Measurements from ENCODE around the gene PRSS22.
"Not testable (repeated sequence)": the region's sequence is repeated elsewhere in the genome, so short reads cannot be mapped to it uniquely, and the experiment has no call there.

PRSS22 gene

DNA sequence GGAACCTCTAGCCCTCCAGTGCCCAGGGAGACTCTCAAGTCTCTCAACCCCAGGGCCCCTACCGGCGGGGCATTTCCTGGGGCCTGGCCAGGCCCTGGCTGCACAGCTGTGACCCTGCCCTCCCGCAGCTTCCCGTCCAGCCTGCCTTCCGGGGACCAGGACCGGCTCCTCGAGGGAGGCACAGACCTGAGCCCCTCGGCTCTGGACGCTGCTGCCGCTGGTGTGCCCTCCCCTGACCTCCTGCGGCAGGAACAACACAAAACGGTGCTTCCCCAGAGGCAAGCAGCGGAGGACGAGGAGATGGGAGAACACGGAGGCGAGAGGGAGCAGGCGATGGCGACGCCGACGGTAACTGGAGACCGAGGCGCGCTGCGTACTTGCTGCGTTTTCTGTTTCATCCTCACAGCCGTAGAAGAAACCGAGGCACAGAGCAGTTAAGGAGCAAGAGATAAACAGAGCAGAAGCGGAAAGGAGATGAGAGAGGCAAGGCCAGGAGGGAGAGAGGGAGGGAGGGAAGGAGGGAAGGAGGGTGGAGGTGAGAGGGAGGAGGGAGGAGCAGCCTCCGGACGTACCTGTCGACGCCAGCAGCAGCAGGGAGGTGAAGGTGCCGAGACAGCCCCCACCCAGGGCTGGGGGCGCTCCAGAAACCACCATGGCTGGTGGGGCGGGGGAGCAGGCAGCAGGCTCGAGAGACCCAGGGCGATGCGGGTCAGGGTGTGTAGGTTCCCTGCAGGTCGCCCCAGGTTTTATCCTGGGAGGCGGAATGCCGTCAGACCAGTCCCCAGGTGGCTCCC, at the start of gene PRSS22:
Gene PRSS22 (minus strand): TSS at position 720 of the 794 bp plus-strand sequence. CDS start 66 bp downstream, at position 654.
- DNase-seq (ENCODE audit: low read depth in 2 of 2, low spot score in 1 of 2): no peak

- not testable (repeated sequence) for DNase-seq (ENCODE audit: low read depth in 2 of 2, low spot score in 1 of 2)
Observed at GRCh38 chr16:2907084-2907753, 49.2 kb upstream of the PRSS22 start.

GRCh38 chr16:2905988-2906387, 48.0 kb upstream of the PRSS22 start:
- DNase-seq (ENCODE audit: low read depth in 2 of 2, low spot score in 1 of 2): no peak

- DNase-seq (ENCODE audit: low read depth in 2 of 2, low spot score in 1 of 2): peak; percentile 61 to 74
Observed at GRCh38 chr16:2905241-2905987, 47.4 kb upstream of the PRSS22 start.

- no peak for DNase-seq (ENCODE audit: low read depth in 2 of 2, low spot score in 1 of 2)
Observed at GRCh38 chr16:2904922-2905240, 46.9 kb upstream of the PRSS22 start.

GRCh38 chr16:2904100-2904921, 46.3 kb upstream of the PRSS22 start:
- DNase-seq (ENCODE audit: low read depth in 2 of 2, low spot score in 1 of 2): peak; percentile 42 to 52

GRCh38 chr16:2902337-2903130, 44.6 kb upstream of the PRSS22 start:
- no peak for DNase-seq (ENCODE audit: low read depth in 2 of 2, low spot score in 1 of 2)

GRCh38 chr16:2900526-2901075, 42.6 kb upstream of the PRSS22 start:
- no peak for DNase-seq (ENCODE audit: low read depth in 2 of 2, low spot score in 1 of 2)

DNA sequence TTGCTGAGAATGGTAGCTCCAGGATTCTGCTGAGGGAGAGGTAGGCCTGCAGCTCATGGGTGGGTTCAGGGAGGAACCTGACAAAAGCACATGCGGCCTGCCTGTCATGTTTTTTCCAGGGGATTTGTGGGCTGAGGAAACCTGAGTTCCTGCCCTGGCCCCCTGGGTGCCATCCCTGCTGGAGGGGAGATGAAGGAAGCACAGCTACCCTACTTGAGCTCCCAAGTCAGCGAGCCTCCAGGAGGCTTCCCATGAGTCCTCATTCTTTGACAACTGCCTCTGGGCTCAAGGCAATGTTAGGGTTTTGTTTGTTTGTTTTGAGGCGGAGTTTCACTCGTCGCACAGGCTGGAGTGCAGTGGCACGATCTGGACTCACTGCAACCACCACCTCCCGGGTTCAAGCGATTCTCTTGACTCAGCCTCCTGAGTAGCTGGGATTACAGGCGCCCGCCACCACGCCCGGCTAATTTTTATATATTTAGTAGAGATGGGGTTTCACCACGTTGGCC, 41.6 kb upstream of the PRSS22 start:
- no peak for DNase-seq (ENCODE audit: low read depth in 2 of 2, low spot score in 1 of 2)

DNA sequence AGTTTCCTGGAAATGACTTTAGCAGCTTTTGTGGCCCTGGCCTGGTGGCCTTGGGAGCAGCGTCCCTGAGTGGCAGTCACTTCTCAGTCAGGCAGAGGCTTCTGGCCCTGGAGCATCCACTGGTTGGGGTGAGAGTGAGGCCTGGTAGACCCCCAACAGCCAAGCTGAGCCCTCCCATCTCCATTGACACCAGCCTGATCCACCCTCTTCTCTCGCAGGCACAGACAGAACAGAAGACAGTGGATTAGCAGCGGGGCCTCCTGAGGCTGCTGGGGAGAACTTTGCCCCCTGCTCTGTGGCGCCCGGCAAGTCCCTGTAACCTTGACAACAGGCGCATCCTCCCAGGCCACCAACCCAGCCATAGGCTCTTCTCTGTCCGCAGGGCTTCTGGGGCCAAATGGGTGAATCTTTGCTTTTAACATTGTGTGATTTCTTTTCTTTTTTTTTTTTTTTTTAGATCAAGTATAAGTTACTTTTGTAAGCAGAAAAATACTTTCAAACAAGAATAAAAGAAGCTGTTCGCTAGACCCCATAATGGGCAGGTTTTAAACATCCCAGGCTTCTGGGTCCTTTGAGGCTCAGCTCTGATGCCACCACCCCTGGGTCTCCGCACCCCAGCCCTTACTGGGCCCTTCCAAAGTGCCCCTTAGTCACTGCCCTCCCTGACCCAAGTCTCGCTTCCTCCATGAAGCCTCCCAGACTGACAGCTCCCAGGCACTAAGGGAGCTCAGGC, 41.0 kb upstream of the PRSS22 start:
- no peak for DNase-seq (ENCODE audit: low read depth in 2 of 2, low spot score in 1 of 2)

- DNase-seq (ENCODE audit: low read depth in 2 of 2, low spot score in 1 of 2): no peak
Observed at GRCh38 chr16:2897110-2897509, 39.1 kb upstream of the PRSS22 start.

GRCh38 chr16:2896480-2897010, 38.6 kb upstream of the PRSS22 start:
- DNase-seq (ENCODE audit: low read depth in 2 of 2, low spot score in 1 of 2): no peak

GRCh38 chr16:2895813-2896212, 37.8 kb upstream of the PRSS22 start:
- no peak for DNase-seq (ENCODE audit: low read depth in 2 of 2, low spot score in 1 of 2)

GRCh38 chr16:2894231-2894630, 36.3 kb upstream of the PRSS22 start:
- no peak for DNase-seq (ENCODE audit: low read depth in 2 of 2, low spot score in 1 of 2)

DNA sequence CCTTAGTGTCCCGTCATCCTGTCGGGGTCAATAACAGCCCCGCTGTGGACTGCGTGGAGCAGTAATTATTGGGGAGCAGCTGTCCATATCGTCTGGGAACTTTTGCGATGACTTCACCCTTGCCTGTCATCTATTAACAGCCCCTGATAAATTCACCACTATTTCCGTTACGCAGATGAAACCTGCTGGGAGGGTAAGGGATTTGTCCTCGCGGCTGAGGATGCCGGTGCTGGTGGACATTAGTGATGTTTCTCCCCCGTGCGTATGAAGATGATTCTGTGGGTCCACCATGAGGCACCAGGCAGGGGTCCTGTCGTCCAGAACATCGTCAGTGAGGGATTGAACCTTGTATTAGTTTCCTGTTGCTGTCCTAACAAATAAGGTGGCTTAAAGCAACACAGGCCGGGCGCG, 26.1 kb upstream of the PRSS22 start:
- DNase-seq (ENCODE audit: low read depth in 2 of 2, low spot score in 1 of 2): no peak

- no peak for DNase-seq (ENCODE audit: low read depth in 2 of 2, low spot score in 1 of 2)
Observed at GRCh38 chr16:2883458-2883908, 25.5 kb upstream of the PRSS22 start.

- peak; percentile 99 to 100 for DNase-seq (ENCODE audit: low read depth in 2 of 2, low spot score in 1 of 2)
Observed at GRCh38 chr16:2882650-2883457, 24.9 kb upstream of the PRSS22 start, which contains the start of gene FLYWCH2. TSS of gene FLYWCH2 (plus strand) at chr16:2883215. CDS start at chr16:2896450, 13,235 bp downstream.

Measured in stimulated activated CD8-positive, alpha-beta memory T cell treated with anti-CD3 and anti-CD28 coated beads, Interleukin-4, amount 100 ng/mL, for 1 hour (primary cell).